ENCODE results near the gene CREG1.

DNA sequence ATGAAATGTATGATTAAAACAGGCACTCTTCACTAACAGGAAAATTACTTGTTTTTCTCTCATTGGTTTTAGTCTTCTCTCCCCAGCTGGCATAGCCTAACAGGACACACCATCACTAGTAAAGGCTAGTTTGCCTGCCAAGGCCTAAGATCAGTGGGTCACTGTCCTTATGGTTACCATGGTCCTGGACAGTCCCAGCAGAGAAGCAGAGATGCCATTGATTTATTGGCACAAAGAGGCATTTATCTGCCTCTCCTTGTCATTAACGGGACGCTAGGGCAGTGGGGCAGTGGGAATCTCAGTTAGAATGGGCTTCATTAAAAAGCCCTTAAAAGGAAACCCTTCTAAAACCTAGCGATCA lies 49.1 kb downstream of the CREG1 start:
- no peak for TF ChIP-seq EP300 (IDR thresholded peaks at IDR 0.05)
- TF ChIP-seq, protein P1, sequence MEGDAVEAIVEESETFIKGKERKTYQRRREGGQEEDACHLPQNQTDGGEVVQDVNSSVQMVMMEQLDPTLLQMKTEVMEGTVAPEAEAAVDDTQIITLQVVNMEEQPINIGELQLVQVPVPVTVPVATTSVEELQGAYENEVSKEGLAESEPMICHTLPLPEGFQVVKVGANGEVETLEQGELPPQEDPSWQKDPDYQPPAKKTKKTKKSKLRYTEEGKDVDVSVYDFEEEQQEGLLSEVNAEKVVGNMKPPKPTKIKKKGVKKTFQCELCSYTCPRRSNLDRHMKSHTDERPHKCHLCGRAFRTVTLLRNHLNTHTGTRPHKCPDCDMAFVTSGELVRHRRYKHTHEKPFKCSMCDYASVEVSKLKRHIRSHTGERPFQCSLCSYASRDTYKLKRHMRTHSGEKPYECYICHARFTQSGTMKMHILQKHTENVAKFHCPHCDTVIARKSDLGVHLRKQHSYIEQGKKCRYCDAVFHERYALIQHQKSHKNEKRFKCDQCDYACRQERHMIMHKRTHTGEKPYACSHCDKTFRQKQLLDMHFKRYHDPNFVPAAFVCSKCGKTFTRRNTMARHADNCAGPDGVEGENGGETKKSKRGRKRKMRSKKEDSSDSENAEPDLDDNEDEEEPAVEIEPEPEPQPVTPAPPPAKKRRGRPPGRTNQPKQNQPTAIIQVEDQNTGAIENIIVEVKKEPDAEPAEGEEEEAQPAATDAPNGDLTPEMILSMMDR (IDR thresholded peaks at IDR 0.05), result no peak
- TF ChIP-seq POLR2A (IDR thresholded peaks at IDR 0.05), result no peak
- no peak for TF ChIP-seq POLR2AphosphoS5 (IDR thresholded peaks at IDR 0.05)

Data from gastroesophageal sphincter (tissue), 3 donors.